Gastroesophageal sphincter (tissue), 3 donors: Measurements from ENCODE around the gene TBCK.

Source experiments
- EP300 ChIP-seq: sonication (generic); formaldehyde crosslinking; IDR thresholded peaks from one replicate; pipeline ENCODE4 v1.6.1; 2017; ENCODE audit warnings: antibody characterized with exemption, mild to moderate bottlenecking
- TF ChIP-seq, protein P1 (sequence below), 4 experiments: fragments of 200-600 bp in 2 of 4; fragments of 450-650 bp in 2 of 4; sonication (generic) in 1 of 4; IDR thresholded peaks; one replicate each; pipeline ENCODE4 v1.5.1; 2017 to 2019; ENCODE audit warnings: antibody characterized with exemption in 4 of 4, mild to moderate bottlenecking in 2 of 4, moderate library complexity in 2 of 4

DNA sequence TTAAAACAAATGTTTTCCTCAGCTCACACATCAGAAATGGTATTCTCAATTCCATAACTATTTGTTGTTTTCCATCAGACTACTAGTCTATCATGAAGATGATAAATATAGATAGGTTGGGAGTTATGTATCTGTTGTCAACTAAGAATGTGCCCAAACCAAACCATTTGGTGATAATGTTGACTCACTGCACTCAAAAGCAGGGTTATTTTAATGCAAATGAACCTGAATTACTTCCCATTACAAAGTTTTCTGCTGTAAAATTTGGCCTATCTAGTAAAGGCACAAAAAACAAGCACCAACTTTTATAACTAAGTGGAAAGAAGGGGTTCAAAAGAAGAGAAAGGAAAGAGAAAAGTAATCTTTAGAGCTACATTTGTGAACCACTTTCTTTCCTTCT, 93.5 kb downstream of the TBCK start:
- TF ChIP-seq, protein P1, sequence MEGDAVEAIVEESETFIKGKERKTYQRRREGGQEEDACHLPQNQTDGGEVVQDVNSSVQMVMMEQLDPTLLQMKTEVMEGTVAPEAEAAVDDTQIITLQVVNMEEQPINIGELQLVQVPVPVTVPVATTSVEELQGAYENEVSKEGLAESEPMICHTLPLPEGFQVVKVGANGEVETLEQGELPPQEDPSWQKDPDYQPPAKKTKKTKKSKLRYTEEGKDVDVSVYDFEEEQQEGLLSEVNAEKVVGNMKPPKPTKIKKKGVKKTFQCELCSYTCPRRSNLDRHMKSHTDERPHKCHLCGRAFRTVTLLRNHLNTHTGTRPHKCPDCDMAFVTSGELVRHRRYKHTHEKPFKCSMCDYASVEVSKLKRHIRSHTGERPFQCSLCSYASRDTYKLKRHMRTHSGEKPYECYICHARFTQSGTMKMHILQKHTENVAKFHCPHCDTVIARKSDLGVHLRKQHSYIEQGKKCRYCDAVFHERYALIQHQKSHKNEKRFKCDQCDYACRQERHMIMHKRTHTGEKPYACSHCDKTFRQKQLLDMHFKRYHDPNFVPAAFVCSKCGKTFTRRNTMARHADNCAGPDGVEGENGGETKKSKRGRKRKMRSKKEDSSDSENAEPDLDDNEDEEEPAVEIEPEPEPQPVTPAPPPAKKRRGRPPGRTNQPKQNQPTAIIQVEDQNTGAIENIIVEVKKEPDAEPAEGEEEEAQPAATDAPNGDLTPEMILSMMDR (IDR thresholded peaks at IDR 0.05) = no peak
- no peak for TF ChIP-seq EP300
